Stimulated activated CD4-positive, alpha-beta T cell treated with anti-CD3 and anti-CD28 coated beads, Interleukin-4, amount 100 ng/mL, for 4 hours (primary cell): Measurements from ENCODE around the gene TMEM176A.
"Not testable (repeated sequence)": the region's sequence is repeated elsewhere in the genome, so short reads cannot be mapped to it uniquely, and the experiment has no call there.

Source experiments
- DNase-seq, 2 experiments: peaks; one replicate each; pipeline ENCODE4 v3.0.0-alpha.2; 2020

The TMEM176A gene

DNA sequence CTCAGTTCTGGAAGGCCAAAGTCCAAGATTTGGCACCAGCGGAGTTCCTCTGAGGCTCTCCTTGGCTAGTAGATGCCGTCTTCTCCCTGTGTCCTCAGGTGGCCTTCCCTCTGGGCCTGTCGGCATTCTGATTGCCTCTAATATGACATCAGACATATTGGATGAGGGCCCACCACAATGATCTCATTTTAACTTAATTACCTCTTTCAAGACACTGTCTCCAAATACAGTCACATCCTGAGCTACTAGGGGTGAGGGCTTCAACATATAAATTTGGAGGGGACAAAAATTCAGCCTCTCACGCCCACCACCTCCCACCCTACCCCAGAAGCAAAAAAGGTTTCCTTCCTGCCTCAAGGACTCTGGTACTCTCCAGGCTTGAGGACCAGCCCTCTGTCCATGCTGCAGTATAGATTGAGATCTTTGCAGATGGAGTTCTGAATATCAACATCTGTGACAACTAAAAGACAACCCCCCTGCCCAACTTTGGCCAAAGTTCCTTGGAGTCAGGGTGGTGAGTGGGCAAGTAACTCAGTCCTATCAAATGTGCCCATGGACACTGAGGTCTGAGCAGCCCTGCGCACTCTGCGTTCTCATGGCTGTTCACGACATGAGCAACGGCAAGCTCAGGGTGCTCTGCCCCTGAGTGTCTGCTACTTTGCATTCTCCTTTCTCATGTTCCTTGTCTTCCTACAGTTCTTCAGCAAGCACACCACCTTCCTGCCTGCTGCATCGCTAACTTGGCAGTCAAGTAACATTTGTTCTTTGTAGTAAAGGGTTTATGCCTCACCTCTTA is 11.9 kb upstream of the TMEM176A start:
- DNase-seq, result no peak

DNA sequence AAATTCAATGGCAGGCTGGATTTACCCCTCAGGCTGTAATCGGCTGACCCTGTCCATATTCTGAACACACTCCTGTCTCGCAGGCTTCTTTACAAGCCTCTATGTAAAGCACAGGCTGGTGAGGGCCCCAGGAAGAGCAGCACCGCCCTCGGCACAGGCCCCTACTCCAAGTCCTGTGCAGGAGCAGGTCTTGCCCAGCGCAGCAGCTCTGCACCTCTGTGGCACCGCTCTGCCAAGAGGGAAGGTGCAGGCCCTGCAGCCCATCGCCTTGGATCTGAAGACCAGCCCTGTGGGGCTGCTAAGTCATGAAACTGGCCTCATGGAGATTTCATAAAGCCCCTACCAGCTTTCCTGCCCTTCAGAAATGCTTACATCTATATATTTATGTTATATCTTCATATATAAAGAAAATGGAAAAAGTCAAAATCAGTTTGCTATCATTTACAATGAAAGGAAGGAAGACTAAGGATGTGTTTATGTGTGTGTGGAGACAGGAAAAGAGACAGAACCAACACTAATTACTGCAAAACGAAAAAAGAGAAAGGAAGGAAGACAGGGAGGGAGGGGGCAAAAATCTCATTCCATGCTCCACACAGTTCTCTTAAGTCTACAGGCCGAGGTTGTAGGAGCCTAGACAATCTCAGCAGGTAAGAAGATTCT is 10.0 kb upstream of the TMEM176A start:
- DNase-seq, result no peak

DNA sequence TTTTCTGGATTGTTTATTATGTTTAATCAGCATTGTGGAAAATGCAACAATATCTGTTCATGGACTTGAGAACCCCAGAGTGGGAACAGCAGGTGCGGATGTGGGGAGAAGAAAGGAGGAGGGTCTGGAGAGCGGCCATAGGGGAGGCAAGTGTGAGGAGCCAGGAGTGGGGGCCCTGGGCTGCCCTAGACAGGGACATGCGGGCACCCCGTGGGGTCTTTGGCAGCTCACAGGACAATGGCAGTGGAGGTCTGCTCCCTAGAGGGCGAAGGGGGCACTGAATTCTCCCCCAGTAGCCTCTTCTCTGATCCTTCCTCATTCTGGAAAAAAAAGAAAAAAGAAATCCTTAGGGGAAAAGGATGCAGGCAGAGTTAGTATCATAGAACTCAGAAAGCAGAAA is 9.3 kb upstream of the TMEM176A start:
- DNase-seq, result no peak

DNA sequence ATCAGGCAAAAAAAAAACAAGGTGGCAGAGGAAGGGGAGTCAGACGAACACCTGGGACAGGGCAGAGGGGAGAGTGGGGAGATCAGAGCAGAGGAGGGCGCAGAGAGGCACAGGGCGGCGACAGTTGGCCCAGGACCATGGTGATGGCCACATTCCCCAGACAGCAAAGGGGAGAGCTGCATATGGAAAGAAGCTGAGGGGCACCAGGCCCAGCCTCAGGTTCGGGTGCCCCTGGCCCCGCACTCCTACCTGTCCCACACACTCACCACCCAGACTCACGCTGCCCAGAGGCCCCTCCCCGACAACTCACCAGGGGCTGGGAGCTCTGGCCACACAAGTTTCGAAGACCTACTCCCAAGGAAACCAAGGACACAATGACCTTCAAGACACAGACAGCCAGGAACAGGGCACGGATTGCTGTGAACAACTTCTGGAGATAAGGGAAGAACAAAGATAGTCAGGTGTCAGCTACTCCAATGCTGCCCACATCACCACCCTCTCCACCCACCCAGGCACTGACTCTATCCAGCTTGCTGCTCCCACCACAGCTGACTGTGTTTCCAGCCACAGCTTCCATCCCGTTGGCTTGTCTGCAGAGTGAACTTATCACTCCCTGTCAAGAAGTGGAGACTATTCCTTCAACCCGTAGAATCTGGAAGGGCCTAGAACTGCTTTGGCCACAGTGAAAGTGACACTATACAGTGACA is 8.7 kb upstream of the TMEM176A start:
- no peak for DNase-seq

DNA sequence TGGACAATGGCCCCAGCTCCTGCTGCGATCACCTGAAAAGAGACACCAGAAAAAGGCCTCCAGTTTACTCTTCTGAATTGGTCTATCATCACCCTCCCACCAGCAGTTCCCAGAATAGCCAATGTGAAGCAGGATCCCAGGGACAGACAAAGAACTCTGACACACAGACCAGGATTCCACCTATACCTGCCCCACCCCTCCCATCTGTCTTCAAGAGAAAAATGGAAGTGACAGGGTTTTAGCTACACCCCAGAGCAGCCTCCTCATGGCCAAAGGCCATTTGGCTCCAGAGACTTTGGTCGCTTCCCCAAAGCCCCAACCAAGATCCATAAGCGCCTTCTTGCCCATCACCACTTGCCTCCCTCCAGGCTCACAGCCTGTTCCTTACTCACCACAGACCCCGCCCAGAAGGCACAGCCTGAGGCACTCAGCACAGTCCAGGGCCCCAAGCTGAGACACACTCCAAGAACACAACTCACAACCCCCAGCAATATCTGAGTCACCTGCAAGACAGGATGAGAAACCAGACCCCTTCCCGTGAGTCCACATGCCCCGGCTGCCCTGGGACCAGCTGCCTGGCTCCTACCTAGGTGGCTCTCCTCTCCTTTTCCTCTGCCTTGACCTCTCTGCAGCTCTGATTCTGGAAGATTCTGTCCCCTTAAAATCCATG is 6.9 kb upstream of the TMEM176A start:
- no peak for DNase-seq

DNA sequence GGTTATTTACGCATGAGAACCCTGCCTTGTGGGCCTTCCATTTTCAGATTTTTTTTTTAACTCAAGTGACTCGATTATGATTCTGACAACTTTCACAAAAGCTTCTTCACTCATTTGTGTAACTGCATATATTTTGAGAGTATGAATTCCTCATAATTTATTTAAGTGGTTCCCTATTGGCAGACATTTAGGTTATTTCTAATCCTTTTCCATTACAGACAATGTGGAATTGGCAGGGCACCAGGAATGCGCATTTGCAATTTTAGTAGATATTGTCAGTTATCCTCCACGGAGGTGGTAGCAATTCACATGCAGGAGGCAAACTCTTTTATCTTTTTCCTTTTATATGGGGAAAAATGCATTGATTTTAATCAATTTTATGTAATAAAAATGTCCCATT is 2.9 kb upstream of the TMEM176A start:
- no peak for DNase-seq

DNA sequence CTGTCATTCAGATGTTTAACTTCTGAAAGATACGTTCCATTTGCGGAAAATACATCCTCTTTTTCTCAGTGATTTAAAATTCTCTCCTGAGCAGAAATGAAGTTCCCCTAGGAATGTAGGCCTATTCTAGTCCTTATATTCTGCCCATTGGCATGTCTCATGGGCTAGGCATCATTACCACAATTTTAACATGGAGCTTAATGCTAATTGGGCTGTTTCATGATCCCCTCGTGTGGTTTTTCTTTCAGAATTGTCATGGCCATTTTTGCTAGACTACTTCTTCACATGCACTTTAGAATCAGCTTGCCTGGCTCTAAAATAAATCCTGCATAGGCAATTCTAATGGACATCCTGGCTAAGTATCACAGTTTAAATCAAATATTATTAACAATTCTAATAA is 1.4 kb upstream of the TMEM176A start:
- DNase-seq, result no peak

DNA sequence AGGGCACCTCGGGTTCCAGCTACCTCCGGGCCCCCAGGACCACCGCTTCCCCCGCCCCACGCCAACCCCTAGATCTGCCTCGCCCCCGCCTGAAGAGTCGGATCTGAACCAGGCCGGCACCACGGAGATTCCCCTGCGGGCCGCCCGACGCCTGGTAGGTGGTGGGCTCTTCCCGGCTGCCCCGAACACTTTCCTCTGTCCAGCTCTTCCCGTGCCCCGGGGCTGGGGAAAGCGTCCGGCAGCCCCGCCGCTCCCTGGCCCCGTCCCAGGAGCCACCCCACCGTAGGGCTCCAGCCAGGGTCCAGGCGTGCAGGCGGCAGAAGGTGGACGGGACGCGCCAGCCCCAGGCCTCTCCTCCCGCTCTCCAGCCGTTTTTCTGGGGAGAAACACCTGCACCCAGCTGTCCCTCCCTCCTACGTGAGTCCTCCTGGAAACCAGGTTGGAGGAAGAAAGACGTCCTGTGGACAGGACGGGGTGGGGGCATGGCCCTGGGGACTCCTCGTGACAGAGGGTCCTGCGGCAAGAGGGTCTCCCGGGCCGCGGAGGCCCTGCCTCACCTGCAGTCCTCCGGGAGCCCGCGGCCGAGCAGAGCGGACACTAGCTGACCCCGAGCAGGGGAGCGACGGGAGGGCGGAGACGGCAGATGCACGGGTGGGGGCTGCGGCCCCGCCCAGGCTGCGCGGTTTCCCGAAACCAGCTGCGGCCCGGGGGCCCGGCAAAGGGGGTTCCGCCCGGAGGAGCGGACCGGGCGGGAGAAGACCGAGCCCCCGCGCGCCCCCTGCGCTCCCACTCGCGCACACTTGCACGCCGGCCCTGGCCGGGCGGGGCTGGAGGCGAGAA is 608 bp upstream of the TMEM176A start, which contains the start of gene TMEM176B:
TSS of gene TMEM176B (minus strand) at position 624 of the 840 bp plus-strand sequence. CDS start 3,795 bp downstream, outside the sequence.
- DNase-seq, result no peak

DNA sequence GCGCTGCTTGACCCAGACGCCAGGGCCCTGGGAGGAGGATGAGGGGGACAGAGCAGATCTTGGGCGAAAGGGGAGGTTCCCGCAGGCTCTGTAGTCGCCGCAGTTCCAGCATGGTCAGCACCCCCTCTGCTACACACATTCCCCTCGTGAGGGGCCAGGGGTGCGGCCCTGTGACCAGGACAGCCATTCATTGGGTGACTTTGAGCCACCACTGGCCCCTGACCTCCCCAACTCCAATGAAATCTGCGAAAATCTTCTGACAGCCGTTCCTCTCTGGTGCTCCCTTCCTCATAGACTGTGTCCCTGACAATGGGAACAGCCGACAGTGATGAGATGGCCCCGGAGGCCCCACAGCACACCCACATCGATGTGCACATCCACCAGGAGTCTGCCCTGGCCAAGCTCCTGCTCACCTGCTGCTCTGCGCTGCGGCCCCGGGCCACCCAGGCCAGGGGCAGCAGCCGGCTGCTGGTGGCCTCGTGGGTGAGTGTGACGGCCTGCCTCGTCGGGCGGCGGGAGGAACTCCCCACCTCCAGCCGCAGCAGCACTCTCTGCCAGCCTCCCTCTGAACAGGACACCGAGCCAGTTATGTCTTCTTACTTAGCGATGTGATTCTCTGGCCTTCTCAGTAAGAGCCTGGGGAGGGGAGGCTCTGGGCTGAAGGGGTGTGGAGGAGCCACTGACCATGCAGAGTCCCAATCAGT is 825 bp downstream of the TMEM176A start:
- no peak for DNase-seq

DNA sequence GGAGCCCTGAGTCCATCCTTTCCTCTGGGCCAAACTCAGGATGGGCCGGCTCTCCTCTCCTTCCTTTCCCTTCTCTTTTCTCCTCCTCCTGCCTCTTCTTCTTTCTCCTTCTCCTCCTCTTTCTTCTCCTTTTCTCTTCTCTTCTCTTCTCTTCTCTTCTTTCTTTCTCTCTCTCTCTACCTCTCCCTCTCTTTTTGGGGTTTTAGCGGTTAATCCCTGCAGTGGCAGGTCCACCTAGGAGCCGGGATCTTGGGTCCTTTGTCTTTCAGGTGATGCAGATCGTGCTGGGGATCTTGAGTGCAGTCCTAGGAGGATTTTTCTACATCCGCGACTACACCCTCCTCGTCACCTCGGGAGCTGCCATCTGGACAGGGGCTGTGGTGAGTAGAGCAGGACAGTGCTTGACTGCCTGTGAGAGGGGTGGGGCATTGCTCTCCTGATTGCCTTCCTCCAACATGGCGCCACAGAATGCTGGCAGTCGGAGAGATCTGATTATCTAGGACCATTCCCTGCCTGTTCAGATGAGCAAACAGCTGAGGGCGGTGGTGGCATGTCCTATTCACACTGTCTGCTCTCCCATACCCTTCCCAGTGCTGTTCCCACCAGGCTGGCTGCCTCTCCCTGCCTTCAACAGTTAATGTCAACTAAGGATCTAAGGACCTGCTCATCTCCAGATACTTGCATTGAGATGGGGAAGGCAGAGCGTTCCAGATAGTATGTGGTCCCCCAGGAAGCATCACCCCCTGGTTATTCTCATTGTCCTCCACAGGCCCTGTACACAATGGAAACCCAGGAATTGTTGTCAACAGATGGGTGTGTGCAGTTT is 1.6 kb downstream of the TMEM176A start:
- no peak for DNase-seq

DNA sequence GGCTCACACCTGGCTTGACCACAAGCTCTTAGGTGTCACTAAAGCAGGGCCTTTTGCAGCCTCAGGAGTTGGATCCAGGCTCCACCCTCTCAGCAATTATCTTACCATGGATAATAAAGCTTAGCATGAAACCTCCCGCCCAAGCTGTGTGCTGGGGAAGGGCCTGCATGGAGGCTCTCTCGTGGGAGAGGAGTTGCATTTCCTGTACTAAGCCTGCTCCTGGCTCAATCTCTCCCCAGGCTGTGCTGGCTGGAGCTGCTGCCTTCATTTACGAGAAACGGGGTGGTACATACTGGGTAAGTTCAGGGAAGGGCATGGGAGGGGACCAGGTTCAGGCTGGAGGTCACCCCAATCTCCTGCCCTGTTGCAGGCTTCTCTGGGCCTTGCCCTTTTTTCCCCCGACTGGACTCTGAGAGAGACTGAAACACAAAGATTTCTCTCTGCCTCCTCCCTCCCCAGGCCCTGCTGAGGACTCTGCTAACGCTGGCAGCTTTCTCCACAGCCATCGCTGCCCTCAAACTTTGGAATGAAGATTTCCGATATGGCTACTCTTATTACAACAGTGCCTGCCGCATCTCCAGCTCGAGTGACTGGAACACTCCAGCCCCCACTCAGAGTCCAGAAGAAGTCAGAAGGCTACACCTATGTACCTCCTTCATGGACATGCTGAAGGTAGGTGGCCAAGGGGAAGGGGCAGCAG is 2.7 kb downstream of the TMEM176A start:
- no peak for DNase-seq

DNA sequence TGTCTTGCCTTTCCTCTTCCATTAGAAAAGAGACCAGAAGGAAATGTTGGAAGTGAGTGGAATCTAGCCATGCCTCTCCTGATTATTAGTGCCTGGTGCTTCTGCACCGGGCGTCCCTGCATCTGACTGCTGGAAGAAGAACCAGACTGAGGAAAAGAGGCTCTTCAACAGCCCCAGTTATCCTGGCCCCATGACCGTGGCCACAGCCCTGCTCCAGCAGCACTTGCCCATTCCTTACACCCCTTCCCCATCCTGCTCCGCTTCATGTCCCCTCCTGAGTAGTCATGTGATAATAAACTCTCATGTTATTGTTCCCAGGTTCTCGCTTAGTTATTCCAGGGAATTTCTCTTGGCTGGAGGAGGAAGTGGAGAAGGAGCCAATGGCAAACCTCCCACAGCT is 4.2 kb downstream of the TMEM176A start:
- DNase-seq, result no peak

DNA sequence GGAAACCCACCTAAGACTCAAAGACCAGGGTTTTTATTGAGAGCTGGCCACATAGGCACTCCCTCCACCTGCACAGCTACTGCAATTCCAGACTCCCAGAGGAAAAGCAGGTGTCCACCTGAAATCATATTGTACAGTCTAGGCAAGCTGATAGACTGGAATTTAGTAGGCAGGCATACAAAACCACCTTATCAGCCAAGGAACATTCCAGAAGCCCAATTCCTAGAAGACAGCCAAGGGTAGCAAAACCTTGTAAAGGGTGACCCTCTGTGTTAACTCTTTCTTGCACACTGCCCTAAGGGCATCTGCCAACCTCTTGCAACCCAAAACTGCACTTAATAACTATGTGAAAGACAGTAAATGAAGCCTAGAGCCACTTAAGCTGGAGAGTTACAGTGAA is 5.3 kb downstream of the TMEM176A start:
- DNase-seq, result no peak

DNA sequence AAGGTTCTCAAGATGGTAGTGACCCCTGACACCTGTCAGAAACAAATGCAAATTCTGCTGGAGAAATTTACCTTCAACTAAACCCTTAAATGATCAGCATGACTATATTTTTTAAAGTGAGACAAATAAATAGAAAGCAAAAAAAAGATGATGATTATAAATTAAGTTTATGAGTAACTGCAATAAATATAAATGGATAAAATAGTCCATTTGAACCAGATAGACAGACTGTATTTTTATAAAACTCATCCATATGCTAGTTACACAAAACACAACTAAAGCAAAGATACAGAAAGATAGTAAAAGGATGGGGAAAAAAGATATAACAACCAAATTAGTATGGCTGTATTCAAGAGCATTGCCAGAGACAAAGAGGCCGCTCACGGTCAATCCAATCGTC is 5.9 kb downstream of the TMEM176A start:
- no peak for DNase-seq

DNA sequence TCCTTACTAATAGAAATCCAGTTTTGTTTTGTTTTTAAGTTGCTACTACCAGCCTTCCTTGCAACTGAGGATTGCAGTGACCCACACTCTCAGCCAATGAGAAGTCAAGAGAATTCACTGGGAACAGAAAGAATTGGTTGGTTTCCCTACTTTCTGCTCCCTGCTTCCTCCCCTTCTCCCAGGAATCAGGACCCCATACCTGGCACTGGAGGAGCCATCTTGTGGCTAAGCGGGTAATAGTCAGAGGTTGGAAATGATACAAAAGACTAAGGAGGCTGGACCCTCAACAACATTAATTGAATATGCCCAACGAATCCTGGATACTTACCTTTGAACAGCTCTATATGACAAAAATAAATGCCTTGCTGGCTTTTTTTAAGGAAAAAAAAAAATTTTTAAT is 6.3 kb downstream of the TMEM176A start:
- no peak for DNase-seq

DNA sequence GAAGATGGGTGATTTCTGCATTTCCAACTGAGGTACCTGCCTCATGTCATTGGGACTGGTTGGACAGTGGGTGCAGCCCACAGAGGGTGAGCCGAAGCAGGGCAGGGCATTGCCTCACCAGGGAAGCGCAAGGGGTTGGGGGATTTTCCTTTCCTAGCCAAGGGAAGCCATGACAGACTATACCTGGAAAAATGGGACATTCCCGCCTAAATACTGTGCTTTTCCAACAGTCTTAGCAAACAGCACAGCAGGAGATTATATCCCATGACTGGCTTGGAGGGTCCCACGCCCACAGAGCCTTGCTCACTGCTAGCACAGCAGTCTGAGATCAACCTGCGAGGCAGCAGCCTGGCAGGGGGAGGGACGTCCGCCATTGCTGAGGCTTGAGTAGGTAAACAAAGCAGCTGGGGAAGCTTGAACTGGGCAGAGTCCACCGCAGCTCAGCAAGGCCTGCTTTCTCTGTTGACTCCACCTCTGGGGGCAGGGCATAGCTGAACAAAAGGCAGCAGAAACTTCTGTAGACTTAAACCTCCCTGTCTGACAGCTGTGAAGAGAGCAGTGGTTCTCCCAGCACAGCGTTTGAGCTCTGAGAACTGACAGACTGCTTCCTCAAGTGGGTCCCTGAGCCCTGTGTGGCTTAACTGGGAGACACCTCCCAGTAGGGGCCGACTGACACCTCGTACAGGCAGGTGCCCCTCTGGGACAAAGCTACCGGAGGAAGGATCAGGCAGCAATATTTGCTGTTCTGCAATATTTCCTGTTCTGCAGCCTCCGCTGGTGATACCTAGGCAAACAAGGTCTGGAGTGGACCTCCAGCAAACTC is 7.3 kb downstream of the TMEM176A start:
- not testable (repeated sequence) for DNase-seq

DNA sequence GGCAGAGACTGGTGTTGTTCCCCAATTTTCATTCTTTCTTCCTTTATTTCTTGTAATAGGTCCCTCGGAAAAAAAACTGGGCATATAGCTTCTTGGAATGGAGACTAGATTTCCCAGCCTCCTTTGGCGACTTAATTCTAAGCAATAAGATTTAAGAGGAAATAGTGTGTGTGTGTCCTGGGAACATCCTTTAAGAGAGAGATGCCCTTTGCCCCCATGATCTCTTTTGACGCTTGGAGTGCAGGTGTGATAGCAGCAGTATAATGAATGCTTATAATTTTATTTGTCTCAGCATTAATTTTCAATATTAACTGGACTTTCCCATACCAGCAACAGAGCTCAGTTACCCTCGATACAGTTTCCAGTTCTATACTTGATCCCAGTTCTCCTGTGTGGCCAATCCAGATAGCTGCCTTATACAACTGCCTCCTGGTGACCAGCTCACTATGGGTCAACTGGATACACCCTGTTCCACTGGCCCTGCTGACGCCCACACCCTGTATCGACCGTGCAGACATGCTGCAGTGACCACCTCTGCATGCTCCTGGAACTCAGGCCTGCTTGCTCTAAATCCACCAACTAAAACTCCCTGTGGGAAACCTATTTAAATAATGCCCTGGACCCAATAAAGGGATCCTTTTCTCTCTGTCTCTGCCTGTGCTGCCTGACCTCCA is 13.9 kb downstream of the TMEM176A start:
- no peak for DNase-seq

DNA sequence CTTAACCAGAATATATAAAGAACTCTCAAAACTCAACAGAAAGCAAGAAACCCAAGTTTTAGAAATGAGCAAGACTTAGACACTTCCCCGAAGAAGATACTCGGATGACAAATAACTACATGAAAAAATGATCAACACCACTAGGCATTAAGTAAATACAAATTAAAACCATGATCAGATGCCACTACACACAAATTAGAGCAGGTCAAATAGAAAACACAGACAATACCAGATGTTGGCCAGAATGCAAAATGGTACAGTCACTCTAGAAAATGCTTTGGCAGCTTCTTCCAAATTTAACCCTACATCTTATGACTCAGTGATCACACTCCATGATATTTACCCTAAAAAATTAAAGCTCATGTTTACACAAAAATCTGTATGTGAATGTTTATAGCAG is 18.4 kb downstream of the TMEM176A start:
- no peak for DNase-seq

DNA sequence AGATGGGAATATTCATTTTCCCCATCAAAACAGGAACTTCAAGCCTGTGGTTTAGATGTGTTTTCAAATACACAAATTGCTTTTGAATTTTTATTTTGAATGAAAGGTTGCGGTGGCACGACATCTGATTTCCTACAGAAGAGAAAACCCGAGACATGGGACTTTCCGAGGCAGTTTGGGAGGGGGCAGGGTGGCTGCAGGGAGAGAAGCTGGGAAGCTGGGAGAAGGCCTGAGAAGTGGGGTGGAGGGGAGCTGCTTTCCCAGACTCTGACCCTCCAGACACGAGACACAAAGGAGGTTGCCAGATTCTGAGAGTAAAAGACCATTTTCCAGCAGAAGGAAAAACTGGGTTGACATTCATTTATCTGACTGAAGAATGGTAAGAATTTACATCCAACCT is 19.6 kb downstream of the TMEM176A start:
- no peak for DNase-seq
